ENCODE results near the gene DNAJB8. TPM values are rescaled to one million over a fixed set of nuclear protein-coding genes. Genes with fewer than 3 reads are reported as not detected.

DNAJB8 gene
- total and polyA plus RNA-seq, 9 of the 15 experiments (the other 6 are each of a cell fraction or from before 2014, with no cell fraction given): not detected

- no peak for FAIRE-seq
- Histone ChIP-seq H3K36me3 (ENCODE audit: control insufficient read depth, insufficient read depth, low read length) (no peaks in the 10 kb centered on the region), H3K4me2 (ENCODE audit: insufficient read depth, low read length) (no peak overlapping the region), H3K79me2 (ENCODE audit: control insufficient read depth, insufficient read depth, low read length) (no peaks in the 10 kb centered on the region), H3K4me3 (no peak overlapping the region), H3K27me3 (ENCODE audit: control insufficient read depth in 2 of 2, insufficient read depth in 2 of 2, low read length in 2 of 2) (peaks cover 4 to 21% of the 10 kb centered on the region in 2 experiments; a peak in 4 of 5 replicates), H3K9me1 (ENCODE audit: control insufficient read depth, insufficient read depth, low read length) (peaks cover 3% of the 10 kb centered on the region), H2AFZ (ENCODE audit: low read depth, low read length) (peak overlapping the region; percentile 45; the same call in 1 of the 2 replicates), H3K4me1 (replicated peaks in 1 of 2; ENCODE audit: control insufficient read depth in 2 of 2, insufficient read depth in 2 of 2, low read length in 2 of 2) (peaks cover 15 to 26% of the 10 kb centered on the region in 2 experiments; a peak in 4 of 5 replicates), H3K9me3 (replicated peaks; ENCODE audit: control insufficient read depth, insufficient read depth, low read depth, low read length) (no peaks in the 10 kb centered on the region), H4K20me1 (replicated peaks; ENCODE audit: control insufficient read depth, insufficient read depth, low read length) (no peaks in the 10 kb centered on the region), H3K27ac (ENCODE audit: extremely low read depth, low read depth, low read length) (no peak overlapping the region), H3K9ac (ENCODE audit: insufficient read depth in 1 of 2, low read depth in 2 of 2, low read length in 2 of 2) (peak overlapping the region in 1 of 2 experiments; percentile 41; a peak in 1 of 4 replicates)
- DNase-seq (ENCODE audit: extremely low read depth in 1 of 4, low spot score in 3 of 4): no peak
- ChIA-PET POLR2A (interaction anchor here (0.7 to 1.6 kb wide), 4 partner anchors 8 to 35 kb away, joined by 3 to 7 read pairs (median 3); no protein-coding TSS in a partner anchor), CTCF (ENCODE audit: low intra/inter-chr PET ratio) (no interaction called here)
- no TSS peak for BruUV-seq (replicated peaks)
- intact Hi-C loops (cut with micrococcal nuclease) (no loop called here), in situ Hi-C loops (cut with MboI) (no loop called here)
- ATAC-seq: no peak
- 69% methylated on average over 4 of the region's 10 CpGs for WGBS (ENCODE audit: insufficient coverage, low coverage, missing lambda C conversion rate)
- TF ChIP-seq ZNF707 (CRISPR knock-in tag; conservative IDR thresholded peaks at IDR 0.05) (no peak), RB1 (IDR thresholded peaks at IDR 0.05; ENCODE audit: low read depth) (no peak), XRCC5 (IDR thresholded peaks at IDR 0.05; ENCODE audit: low read depth, low read length) (no peak), NR1H2 (CRISPR knock-in tag; IDR thresholded peaks at IDR 0.05) (no peak), MAFK (IDR thresholded peaks at IDR 0.05; ENCODE audit: low read length) (no peak), ZNF717 (CRISPR knock-in tag; IDR thresholded peaks at IDR 0.05) (no peak), JUNB (CRISPR knock-in tag; conservative IDR thresholded peaks at IDR 0.05) (no peak), U2AF2 (optimal IDR thresholded peaks at IDR 0.05; ENCODE audit: low read depth, low read length) (no peak), NCOR1 (IDR thresholded peaks at IDR 0.05) (no peak), NONO (IDR thresholded peaks at IDR 0.05; ENCODE audit: low read depth in 2 of 2, low read length in 1 of 2) (no peak), PATZ1 (CRISPR knock-in tag; IDR thresholded peaks at IDR 0.05; ENCODE audit: borderline replicate concordance) (no peak)
- TF ChIP-seq, protein P1, sequence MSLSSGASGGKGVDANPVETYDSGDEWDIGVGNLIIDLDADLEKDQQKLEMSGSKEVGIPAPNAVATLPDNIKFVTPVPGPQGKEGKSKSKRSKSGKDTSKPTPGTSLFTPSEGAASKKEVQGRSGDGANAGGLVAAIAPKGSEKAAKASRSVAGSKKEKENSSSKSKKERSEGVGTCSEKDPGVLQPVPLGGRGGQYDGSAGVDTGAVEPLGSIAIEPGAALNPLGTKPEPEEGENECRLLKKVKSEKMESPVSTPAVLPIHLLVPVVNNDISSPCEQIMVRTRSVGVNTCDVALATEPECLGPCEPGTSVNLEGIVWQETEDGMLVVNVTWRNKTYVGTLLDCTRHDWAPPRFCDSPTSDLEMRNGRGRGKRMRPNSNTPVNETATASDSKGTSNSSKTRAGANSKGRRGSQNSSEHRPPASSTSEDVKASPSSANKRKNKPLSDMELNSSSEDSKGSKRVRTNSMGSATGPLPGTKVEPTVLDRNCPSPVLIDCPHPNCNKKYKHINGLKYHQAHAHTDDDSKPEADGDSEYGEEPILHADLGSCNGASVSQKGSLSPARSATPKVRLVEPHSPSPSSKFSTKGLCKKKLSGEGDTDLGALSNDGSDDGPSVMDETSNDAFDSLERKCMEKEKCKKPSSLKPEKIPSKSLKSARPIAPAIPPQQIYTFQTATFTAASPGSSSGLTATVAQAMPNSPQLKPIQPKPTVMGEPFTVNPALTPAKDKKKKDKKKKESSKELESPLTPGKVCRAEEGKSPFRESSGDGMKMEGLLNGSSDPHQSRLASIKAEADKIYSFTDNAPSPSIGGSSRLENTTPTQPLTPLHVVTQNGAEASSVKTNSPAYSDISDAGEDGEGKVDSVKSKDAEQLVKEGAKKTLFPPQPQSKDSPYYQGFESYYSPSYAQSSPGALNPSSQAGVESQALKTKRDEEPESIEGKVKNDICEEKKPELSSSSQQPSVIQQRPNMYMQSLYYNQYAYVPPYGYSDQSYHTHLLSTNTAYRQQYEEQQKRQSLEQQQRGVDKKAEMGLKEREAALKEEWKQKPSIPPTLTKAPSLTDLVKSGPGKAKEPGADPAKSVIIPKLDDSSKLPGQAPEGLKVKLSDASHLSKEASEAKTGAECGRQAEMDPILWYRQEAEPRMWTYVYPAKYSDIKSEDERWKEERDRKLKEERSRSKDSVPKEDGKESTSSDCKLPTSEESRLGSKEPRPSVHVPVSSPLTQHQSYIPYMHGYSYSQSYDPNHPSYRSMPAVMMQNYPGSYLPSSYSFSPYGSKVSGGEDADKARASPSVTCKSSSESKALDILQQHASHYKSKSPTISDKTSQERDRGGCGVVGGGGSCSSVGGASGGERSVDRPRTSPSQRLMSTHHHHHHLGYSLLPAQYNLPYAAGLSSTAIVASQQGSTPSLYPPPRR (CRISPR knock-in tag; IDR thresholded peaks at IDR 0.05; ENCODE audit: borderline replicate concordance): no peak
Measured at GRCh38 chr3:128468791-128469527, 2.3 kb upstream of the DNAJB8 start.

Measured in K562 (cell line).